ENCODE measurements around the gene RAB4B.

GRCh38 chr19:40809358-40810086 lies 31.5 kb downstream of the RAB4B start:
- TF ChIP-seq SIN3A (IDR thresholded peaks at IDR 0.05; ENCODE audit: borderline replicate concordance, insufficient read depth, low read length): no peak
- no peak for TF ChIP-seq REST (IDR thresholded peaks at IDR 0.05; ENCODE audit: insufficient read depth in 1 of 2, low read depth in 2 of 2, low read length in 2 of 2)
- no peak for TF ChIP-seq POLR2AphosphoS5 (IDR thresholded peaks at IDR 0.05; ENCODE audit: low read depth, low read length)
- TF ChIP-seq FOXP2 (optimal IDR thresholded peaks at IDR 0.05; ENCODE audit: borderline replicate concordance, extremely low read depth, extremely low read length, insufficient read depth): no peak
- TF ChIP-seq TAF1 (IDR thresholded peaks at IDR 0.05; ENCODE audit: borderline replicate concordance, insufficient read depth, low read length): no peak
